GM18520 (cell line): ENCODE results near the gene MSH4.
"Not testable (repeated sequence)": the region's sequence is repeated elsewhere in the genome, so short reads cannot be mapped to it uniquely, and the experiment has no call there.

Experiments
- ATAC-seq: cut with Tn5 transposase; IDR thresholded peaks from one replicate; pipeline ENCODE4 v1.9.1; 2021; ENCODE audit not compliant: unreplicated experiment

MSH4 gene

DNA sequence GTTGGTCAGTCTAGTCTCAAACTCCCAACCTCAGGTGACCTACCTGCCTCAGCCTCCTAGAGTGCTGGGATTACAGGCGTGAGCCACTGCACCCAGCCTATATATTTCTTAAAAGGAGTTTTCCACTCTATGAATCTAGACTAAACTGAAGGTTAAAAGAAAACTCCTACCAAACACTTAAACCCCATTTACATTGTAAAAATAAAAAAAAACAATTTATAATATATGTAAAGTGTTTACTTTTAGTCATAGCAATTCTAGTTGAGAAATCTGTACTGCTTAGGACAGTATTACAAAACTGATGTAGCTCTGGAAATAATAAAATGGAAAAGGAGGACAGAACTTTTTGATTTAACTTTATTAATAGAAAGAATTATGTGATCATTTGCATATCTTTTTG lies 126.0 kb downstream of the MSH4 start:
- no peak for ATAC-seq

DNA sequence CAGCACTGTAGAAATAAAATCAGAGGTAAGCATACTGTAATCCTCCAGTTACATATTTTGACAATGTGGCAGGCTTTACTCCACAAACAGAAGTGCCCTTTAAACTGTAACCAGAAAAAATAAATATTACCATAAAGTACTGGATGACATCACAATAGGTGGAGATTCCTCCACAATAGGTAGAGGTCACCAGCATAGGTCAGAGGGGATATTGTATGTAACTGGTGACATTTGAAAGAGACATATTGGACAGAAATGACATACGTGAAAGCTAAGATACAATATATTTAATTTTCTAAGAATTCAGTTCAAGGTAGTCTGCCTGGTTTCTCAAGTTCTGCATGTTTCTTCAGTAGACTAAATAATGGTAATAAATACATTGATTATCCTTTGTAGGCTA lies 135.6 kb downstream of the MSH4 start, which contains the start of gene ASB17:
ASB17 (minus strand) TSS at position 101 of the 400 bp plus-strand sequence. CDS start 113 bp downstream, outside the sequence.
- no peak for ATAC-seq

DNA sequence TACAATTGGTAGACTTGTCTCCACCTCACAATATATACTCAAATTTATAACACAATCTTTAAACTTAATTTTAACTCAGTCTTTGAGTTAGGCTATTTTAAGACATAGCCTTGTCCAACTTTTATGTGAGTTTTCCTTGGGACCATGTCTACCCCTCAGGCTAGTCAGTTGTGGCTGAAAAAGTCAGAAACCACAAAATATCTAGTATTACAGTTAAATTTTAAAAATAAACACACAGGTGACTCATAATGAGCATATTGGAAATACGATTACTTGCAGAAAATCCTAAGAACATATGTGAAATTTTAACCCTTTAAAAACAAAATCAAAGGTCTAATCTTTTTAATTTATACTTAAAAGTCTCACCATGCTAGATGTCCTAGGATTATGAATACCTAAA lies 140.4 kb downstream of the MSH4 start:
- ATAC-seq, result no peak

DNA sequence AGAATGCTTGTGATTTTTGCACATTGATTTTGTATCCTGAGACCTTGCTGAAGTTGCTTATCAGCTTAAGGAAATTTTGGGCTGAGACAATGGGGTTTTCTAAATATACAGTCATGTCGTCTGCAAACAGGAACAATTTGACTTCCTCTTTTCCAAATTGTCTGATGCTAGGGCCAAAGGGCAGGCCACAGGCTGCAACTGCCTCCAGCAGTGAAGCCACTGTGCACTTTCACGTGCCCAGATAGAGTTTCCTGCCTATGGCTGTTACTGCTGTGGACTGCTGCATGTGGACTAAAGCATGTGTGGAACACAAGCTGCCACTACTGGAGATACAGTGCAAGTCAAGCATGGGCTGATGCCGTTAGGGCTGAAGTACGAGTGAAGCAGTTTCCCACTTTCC lies 146.4 kb downstream of the MSH4 start:
- ATAC-seq, result not testable (repeated sequence)

DNA sequence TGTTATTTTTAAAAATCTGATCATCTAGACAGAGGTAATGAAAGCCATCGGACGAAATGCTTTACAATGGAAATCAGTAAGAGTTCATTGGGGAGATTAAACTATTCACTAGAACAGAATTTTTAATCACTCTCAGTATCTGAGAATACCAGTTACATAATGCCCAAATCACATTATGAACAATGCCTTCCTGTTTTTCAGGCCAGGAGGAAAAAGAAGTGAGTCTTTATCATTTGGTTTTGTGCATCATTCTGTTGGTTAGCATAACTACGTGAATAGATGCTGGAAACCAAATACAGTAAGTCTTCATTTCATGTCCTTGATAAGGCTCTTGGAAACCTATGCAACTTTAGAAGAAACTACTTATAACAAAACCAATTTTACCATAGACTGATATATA lies 153.5 kb downstream of the MSH4 start:
- no peak for ATAC-seq

DNA sequence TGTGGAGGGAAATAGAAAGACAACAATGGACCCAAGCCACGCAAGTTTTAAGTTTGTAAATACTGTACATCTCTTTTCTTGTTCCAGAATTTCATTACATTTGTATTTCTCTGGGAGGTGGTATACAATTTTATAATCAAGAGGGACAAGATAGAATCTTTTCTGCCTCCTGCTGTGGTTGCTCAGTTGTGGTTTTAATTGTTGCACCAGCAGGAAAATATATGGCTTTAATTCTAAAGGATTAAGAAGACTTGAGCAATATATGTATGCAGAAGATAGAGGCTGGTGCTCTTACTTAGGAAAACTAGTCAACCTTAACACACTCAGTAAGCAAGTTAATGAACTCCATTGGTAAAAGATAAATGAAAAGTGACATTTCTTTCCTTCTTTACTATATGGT lies 155.3 kb downstream of the MSH4 start:
- no peak for ATAC-seq

DNA sequence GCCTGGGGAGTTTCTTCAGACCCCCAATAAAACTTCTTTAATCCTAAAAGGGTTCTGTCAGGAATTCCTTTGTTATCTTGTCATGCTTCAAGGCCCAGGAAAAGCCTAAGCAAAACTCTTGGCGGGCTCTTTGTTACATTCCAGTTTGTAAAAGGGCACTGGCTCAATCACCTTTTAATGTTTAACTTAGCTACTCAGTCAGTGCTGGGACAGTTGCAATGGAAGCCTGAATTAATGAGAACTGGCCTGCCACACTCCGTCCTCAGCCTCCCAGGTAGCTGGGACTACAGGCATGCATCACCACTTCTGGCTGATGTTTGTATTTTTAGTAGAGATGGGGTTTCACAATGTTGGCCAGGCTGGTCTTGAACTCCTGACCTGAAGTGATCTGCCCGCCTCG lies 156.8 kb downstream of the MSH4 start:
- ATAC-seq, result no peak

DNA sequence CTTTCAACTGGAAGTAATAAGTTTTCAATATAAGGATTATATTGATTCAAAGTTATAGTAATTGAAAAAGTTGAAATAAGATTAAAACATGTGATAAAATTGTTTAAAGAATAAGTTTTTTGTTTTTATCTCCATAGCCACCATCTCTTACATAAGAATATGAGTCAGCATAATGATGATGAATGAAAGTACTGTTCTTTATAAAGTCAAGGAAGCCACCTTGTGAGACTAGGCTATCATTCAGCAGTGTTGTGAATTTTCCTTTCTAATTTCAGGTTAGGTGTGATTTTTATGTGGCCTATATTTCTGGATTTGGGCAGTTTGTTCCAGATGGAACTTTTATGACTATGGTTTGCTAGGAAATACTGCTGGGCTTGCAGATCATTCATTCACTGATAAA lies 157.9 kb downstream of the MSH4 start:
- ATAC-seq, result no peak
